NT2/D1 (cell line): ENCODE measurements around the gene WFS1.

Experiments used
- DNase-seq: peaks from one replicate; pipeline ENCODE4 v3.0.0-alpha.2; 2011; ENCODE audit warnings: low read depth, low spot score
- H3K27me3 ChIP-seq: 2 replicates; pipeline ENCODE4 v1.6.0; 2011; ENCODE audit warnings: mild to moderate bottlenecking; ENCODE audit not compliant: insufficient read length, insufficient read depth
- H3K36me3 ChIP-seq: 2 replicates; pipeline ENCODE4 v1.6.1; 2011; ENCODE audit warnings: mild to moderate bottlenecking, low read length, mixed read lengths; ENCODE audit not compliant: insufficient read depth, insufficient read length
- H3K4me1 ChIP-seq: 2 replicates; pipeline ENCODE4 v1.5.1; 2011; ENCODE audit not compliant: insufficient read depth, insufficient read length
- H3K4me3 ChIP-seq: 2 replicates; pipeline ENCODE4 v1.5.1; 2011; ENCODE audit warnings: low read depth; ENCODE audit not compliant: insufficient read length
- H3K9ac ChIP-seq: 2 replicates; pipeline ENCODE4 v1.6.0; 2011; ENCODE audit warnings: low read depth; ENCODE audit not compliant: insufficient read length
- H3K9me3 ChIP-seq: 2 replicates; pipeline ENCODE4 v1.5.1; 2011; ENCODE audit warnings: mild to moderate bottlenecking, low read length; ENCODE audit not compliant: insufficient read depth
- SUZ12 ChIP-seq: IDR thresholded peaks from 2 replicates; pipeline ENCODE4 v1.6.1; 2011; ENCODE audit not compliant: insufficient read length, insufficient read depth; ENCODE audit errors: extremely low read depth
- YY1 ChIP-seq: IDR thresholded peaks from 2 replicates; pipeline ENCODE4 v1.6.1; 2011; ENCODE audit not compliant: insufficient read length, insufficient read depth
- ZNF274 ChIP-seq: IDR thresholded peaks from 2 replicates; pipeline ENCODE4 v1.6.1; 2011; ENCODE audit warnings: mild to moderate bottlenecking, low read depth, low read length

WFS1 gene

GRCh38 chr4:6345096-6345830, 75.6 kb downstream of the WFS1 start:
- Histone ChIP-seq H3K27me3 (no peaks in the 10 kb centered on the region), H3K9me3 (peaks cover 8% of the 10 kb centered on the region; the same call in 1 of the 2 replicates), H3K4me3 (no peak overlapping the region), H3K9ac (no peak overlapping the region), H3K36me3 (no peaks in the 10 kb centered on the region), H3K4me1 (peaks cover 3% of the 10 kb centered on the region)
- no peak for DNase-seq
- no peak for TF ChIP-seq YY1
- no peak for TF ChIP-seq ZNF274
- no peak for TF ChIP-seq SUZ12

DNA sequence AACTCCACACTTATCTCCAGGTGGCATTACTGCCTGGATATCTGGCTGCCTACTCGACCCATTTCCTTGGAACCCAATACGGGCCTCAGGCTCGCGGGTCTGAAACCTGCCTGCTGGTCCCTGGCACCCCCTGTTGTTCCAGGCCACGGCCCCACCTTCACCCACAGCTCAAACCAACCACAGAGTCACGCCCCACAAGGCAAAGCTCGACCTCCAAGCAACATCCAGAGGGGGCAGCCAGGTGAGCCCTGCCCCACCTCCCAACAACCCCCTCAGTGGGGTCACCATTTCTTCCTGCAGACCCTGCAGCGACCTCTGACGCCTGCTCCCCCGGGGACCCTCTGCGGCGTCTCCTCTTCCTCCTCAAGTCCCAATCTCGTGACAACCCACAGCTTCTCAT, 76.2 kb downstream of the WFS1 start:
- TF ChIP-seq YY1 (no peak), SUZ12 (no peak), ZNF274 (no peak)
- no peak for DNase-seq
- H3K9ac ChIP-seq = no peak overlapping the region
- H3K4me3 ChIP-seq = no peak overlapping the region
- no peaks in the 10 kb centered on the region for H3K4me1 ChIP-seq
- peaks cover 8% of the 10 kb centered on the region; the same call in 1 of the 2 replicates for H3K9me3 ChIP-seq
- H3K27me3 ChIP-seq = no peaks in the 10 kb centered on the region
- no peaks in the 10 kb centered on the region for H3K36me3 ChIP-seq

DNA sequence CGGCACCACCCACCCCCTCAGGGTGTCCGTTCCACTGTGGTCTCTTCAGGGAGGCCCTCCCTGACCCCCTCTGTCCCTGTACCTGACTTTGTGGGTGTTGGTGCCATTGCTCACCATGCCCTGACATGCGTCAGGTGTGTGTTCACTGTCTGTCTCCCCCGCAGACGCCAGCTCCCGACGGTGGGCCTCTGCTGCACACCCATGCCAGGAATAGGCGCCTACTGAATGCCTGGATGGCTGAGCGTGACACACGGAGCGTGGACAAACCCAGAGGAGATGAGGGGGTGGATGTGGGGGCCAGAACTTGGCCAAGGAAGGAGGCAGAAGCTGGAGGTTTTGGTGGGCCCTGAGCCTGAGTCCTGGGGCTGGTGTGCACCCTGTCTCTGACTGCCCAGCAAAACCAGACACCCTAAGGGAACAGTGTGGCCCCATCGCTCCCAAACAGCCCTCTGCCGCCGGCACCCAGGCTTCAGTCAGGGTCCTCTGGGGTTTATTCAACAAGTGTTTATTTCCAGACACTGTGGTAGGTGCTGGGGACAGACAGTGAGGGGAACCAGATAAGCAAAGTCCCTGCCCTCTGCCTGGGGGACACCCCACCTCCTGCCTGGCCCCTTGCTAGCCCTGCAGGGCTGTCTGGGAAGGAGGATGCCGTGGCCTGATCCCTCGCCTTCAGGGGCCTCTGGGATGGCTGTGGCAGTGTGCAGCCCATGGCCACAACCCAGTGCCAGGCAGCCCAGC, 76.9 kb downstream of the WFS1 start:
- Histone ChIP-seq H3K4me1 (no peaks in the 10 kb centered on the region), H3K36me3 (no peaks in the 10 kb centered on the region), H3K9ac (no peak overlapping the region), H3K4me3 (no peak overlapping the region), H3K9me3 (peaks cover 8% of the 10 kb centered on the region; the same call in 1 of the 2 replicates), H3K27me3 (no peaks in the 10 kb centered on the region)
- DNase-seq = no peak
- TF ChIP-seq YY1 = no peak
- TF ChIP-seq SUZ12 = no peak
- TF ChIP-seq ZNF274 = no peak

GRCh38 chr4:6347511-6348045, 77.9 kb downstream of the WFS1 start:
- Histone ChIP-seq H3K9ac (no peak overlapping the region), H3K9me3 (peaks cover 8% of the 10 kb centered on the region; the same call in 1 of the 2 replicates), H3K27me3 (no peaks in the 10 kb centered on the region), H3K4me3 (no peak overlapping the region), H3K4me1 (no peaks in the 10 kb centered on the region), H3K36me3 (no peaks in the 10 kb centered on the region)
- no peak for DNase-seq
- TF ChIP-seq SUZ12 (no peak), YY1 (no peak), ZNF274 (no peak)

GRCh38 chr4:6348408-6348807, 78.8 kb downstream of the WFS1 start:
- H3K9me3 ChIP-seq = peaks cover 8% of the 10 kb centered on the region; the same call in 1 of the 2 replicates
- no peak overlapping the region for H3K9ac ChIP-seq
- no peak overlapping the region for H3K4me3 ChIP-seq
- H3K4me1 ChIP-seq = peaks cover 2% of the 10 kb centered on the region
- H3K27me3 ChIP-seq = no peaks in the 10 kb centered on the region
- DNase-seq = no peak
- TF ChIP-seq ZNF274 (no peak), YY1 (no peak), SUZ12 (no peak)
- no peaks in the 10 kb centered on the region for H3K36me3 ChIP-seq

- DNase-seq = no peak
- Histone ChIP-seq H3K4me3 (no peak overlapping the region), H3K9ac (no peak overlapping the region), H3K27me3 (no peaks in the 10 kb centered on the region), H3K9me3 (peaks cover 8% of the 10 kb centered on the region; the same call in 1 of the 2 replicates), H3K36me3 (no peaks in the 10 kb centered on the region), H3K4me1 (peaks cover 6% of the 10 kb centered on the region)
- TF ChIP-seq ZNF274 (no peak), SUZ12 (no peak), YY1 (no peak)
Measured at GRCh38 chr4:6349896-6350603, 80.4 kb downstream of the WFS1 start.

DNA sequence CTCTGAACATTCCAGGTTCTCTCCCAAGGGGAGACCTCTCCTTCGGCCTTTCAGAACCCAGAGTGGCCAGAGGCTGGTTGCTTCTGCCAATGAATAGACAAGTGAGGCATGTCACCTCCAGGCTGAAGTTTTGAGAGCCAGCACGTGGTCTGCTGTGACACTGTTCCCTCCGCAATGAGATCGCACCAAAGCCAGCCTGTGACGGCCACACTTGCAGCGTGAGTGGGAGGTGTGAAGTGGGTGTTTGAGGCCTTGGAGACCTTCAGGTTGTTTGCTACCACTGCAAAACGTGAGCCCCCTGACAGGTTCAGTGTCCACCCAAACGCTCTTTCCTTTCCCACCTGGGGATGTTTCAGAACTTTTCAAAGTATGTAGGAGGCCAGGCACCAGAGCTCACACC, 81.0 kb downstream of the WFS1 start:
- H3K4me3 ChIP-seq = no peak overlapping the region
- H3K27me3 ChIP-seq = no peaks in the 10 kb centered on the region
- H3K9ac ChIP-seq = no peak overlapping the region
- TF ChIP-seq ZNF274 (no peak), YY1 (no peak), SUZ12 (no peak)
- no peak for DNase-seq
- H3K9me3 ChIP-seq = peaks cover 4% of the 10 kb centered on the region; the same call in 1 of the 2 replicates
- peaks cover 6% of the 10 kb centered on the region for H3K4me1 ChIP-seq
- no peaks in the 10 kb centered on the region for H3K36me3 ChIP-seq
